ENCODE results near the gene MMAB. TPM values are rescaled to one million over a fixed set of nuclear protein-coding genes. Genes with fewer than 3 reads are reported as not detected.

MMAB gene
- total and polyA plus RNA-seq, 2 experiments from 2014 or later = 46.6 to 80.8 TPM

GRCh38 chr12:109592905-109593272 is 19.6 kb upstream of the MMAB start:
- no peaks in the 10 kb centered on the region for H3K36me3 ChIP-seq (replicated peaks; ENCODE audit: insufficient read depth, low read depth)
- DNase-seq (ENCODE audit: low spot score) = no peak
- WGBS (ENCODE audit: low lambda C conversion rate, missing lambda C conversion rate) = 92% methylated on average over 9 of the region's 9 CpGs

GRCh38 chr12:109592195-109592904 is 19.0 kb upstream of the MMAB start:
- peaks cover 3% of the 10 kb centered on the region for H3K4me1 ChIP-seq (ENCODE audit: insufficient read depth)
- no peaks in the 10 kb centered on the region for H3K79me2 ChIP-seq
- no peaks in the 10 kb centered on the region for H3K9me2 ChIP-seq (replicated peaks; ENCODE audit: insufficient read depth)
- H4K20me1 ChIP-seq (ENCODE audit: insufficient read depth, poor library complexity, severe bottlenecking) = no peaks in the 10 kb centered on the region
- no peak overlapping the region for H3K4me3 ChIP-seq
- no peak overlapping the region for H3K4me2 ChIP-seq
- no peak for TF ChIP-seq CTCF (IDR thresholded peaks at IDR 0.05; ENCODE audit: poor library complexity)
- TF ChIP-seq EZH2 (IDR thresholded peaks at IDR 0.05; ENCODE audit: borderline replicate concordance) = no peak
- TF ChIP-seq EZH2phosphoT487 (IDR thresholded peaks at IDR 0.05; ENCODE audit: low read depth, severe bottlenecking, unreplicated experiment) = no peak
- no peaks in the 10 kb centered on the region for H3K36me3 ChIP-seq (replicated peaks; ENCODE audit: insufficient read depth, low read depth)
- H2AFZ ChIP-seq = no peak overlapping the region
- no peak overlapping the region for H3K27ac ChIP-seq
- no peaks in the 10 kb centered on the region for H3K9me3 ChIP-seq (ENCODE audit: low read depth)
- DNase-seq (ENCODE audit: low spot score) = no peak
- no peaks in the 10 kb centered on the region for H3K27me3 ChIP-seq
- 96% methylated on average over 19 of the region's 19 CpGs for WGBS (ENCODE audit: low lambda C conversion rate, missing lambda C conversion rate)

More at GRCh38 chr12:109592905-109593272, 19.6 kb upstream of the MMAB start:
- no peaks in the 10 kb centered on the region for H3K79me2 ChIP-seq
- no peaks in the 10 kb centered on the region for H3K9me2 ChIP-seq (replicated peaks; ENCODE audit: insufficient read depth)
- H3K4me1 ChIP-seq (ENCODE audit: insufficient read depth) = peaks cover 3% of the 10 kb centered on the region
- no peaks in the 10 kb centered on the region for H3K27me3 ChIP-seq
- no peak overlapping the region for H3K27ac ChIP-seq
- no peak overlapping the region for H3K4me2 ChIP-seq
- H2AFZ ChIP-seq = no peak overlapping the region
- no peak overlapping the region for H3K4me3 ChIP-seq
- H3K9me3 ChIP-seq (ENCODE audit: low read depth) = no peaks in the 10 kb centered on the region
- no peaks in the 10 kb centered on the region for H4K20me1 ChIP-seq (ENCODE audit: insufficient read depth, poor library complexity, severe bottlenecking)
- TF ChIP-seq EZH2phosphoT487 (IDR thresholded peaks at IDR 0.05; ENCODE audit: low read depth, severe bottlenecking, unreplicated experiment) (no peak), CTCF (IDR thresholded peaks at IDR 0.05; ENCODE audit: poor library complexity) (no peak), EZH2 (IDR thresholded peaks at IDR 0.05; ENCODE audit: borderline replicate concordance) (no peak)

- TF ChIP-seq EZH2 (IDR thresholded peaks at IDR 0.05; ENCODE audit: borderline replicate concordance) (no peak), EZH2phosphoT487 (IDR thresholded peaks at IDR 0.05; ENCODE audit: low read depth, severe bottlenecking, unreplicated experiment) (no peak), CTCF (IDR thresholded peaks at IDR 0.05; ENCODE audit: poor library complexity) (no peak)
- no peak overlapping the region for H3K4me2 ChIP-seq
- H3K4me1 ChIP-seq (ENCODE audit: insufficient read depth) = peaks cover 3% of the 10 kb centered on the region
- H3K9me2 ChIP-seq (replicated peaks; ENCODE audit: insufficient read depth) = no peaks in the 10 kb centered on the region
- no peaks in the 10 kb centered on the region for H3K9me3 ChIP-seq (ENCODE audit: low read depth)
- no peak overlapping the region for H3K27ac ChIP-seq
- H3K4me3 ChIP-seq = no peak overlapping the region
- H3K27me3 ChIP-seq = no peaks in the 10 kb centered on the region
- H3K79me2 ChIP-seq = no peaks in the 10 kb centered on the region
- no peak overlapping the region for H2AFZ ChIP-seq
- H3K36me3 ChIP-seq (replicated peaks; ENCODE audit: insufficient read depth, low read depth) = no peaks in the 10 kb centered on the region
- 82% methylated on average over 9 of the region's 10 CpGs for WGBS (ENCODE audit: low lambda C conversion rate, missing lambda C conversion rate)
- no peaks in the 10 kb centered on the region for H4K20me1 ChIP-seq (ENCODE audit: insufficient read depth, poor library complexity, severe bottlenecking)
- no peak for DNase-seq (ENCODE audit: low spot score)
These were observed 17.7 kb upstream of the MMAB start for GRCh38 chr12:109591041-109591440.

Measured in hepatocyte (in vitro differentiated cells).